ENCODE data around the gene AQP5.
"Not testable (repeated sequence)": the region's sequence is repeated elsewhere in the genome, so short reads cannot be mapped to it uniquely, and the experiment has no call there.

DNA sequence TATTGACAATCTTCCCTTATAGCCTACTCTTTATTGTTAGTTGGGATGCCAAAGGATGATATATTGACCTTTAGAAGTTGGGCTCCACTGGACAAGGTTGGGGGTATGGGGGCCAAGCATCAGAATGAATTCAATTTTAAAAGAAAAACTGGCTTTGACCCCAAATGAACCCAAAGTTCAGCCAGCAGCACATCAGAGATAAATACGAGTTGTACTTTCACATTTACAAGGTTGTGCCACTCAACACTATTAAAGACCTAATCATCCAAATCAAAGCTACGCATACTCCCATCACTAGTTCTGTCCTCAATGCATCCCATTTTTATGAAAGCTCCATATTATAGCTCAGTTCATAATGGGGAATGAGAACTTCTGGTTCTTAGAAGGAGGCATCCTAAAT lies 27.7 kb downstream of the AQP5 start:
- TF ChIP-seq, protein P1, sequence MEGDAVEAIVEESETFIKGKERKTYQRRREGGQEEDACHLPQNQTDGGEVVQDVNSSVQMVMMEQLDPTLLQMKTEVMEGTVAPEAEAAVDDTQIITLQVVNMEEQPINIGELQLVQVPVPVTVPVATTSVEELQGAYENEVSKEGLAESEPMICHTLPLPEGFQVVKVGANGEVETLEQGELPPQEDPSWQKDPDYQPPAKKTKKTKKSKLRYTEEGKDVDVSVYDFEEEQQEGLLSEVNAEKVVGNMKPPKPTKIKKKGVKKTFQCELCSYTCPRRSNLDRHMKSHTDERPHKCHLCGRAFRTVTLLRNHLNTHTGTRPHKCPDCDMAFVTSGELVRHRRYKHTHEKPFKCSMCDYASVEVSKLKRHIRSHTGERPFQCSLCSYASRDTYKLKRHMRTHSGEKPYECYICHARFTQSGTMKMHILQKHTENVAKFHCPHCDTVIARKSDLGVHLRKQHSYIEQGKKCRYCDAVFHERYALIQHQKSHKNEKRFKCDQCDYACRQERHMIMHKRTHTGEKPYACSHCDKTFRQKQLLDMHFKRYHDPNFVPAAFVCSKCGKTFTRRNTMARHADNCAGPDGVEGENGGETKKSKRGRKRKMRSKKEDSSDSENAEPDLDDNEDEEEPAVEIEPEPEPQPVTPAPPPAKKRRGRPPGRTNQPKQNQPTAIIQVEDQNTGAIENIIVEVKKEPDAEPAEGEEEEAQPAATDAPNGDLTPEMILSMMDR (IDR thresholded peaks at IDR 0.05): not testable (repeated sequence)
- not testable (repeated sequence) for TF ChIP-seq POLR2A (IDR thresholded peaks at IDR 0.05)
